Astrocyte (in vitro differentiated cells and primary cell): ENCODE measurements around the gene CXorf38. TPM values are rescaled to one million over a fixed set of nuclear protein-coding genes. Genes with fewer than 3 reads are reported as not detected.

Source experiments
- DNase-seq: peaks from one replicate; pipeline ENCODE4 v3.0.0-alpha.2; 2010; ENCODE audit warnings: low read depth
- FAIRE-seq: peaks from 2 replicates; lab custom pipeline; 2011; peaks lifted over from hg19 to GRCh38; lab: Jason Lieb, UNC
- H2AFZ ChIP-seq: 2 replicates; pipeline ENCODE4 v1.6.0; 2012; ENCODE audit warnings: low read depth, low read length, inconsistent platforms
- H3K27ac ChIP-seq: 2 replicates; pipeline ENCODE4 v1.5.1; 2011; ENCODE audit warnings: low read depth, low read length, inconsistent platforms
- H3K27me3 ChIP-seq: 2 replicates; pipeline ENCODE4 v1.6.0; 2011; ENCODE audit warnings: low read length, inconsistent platforms; ENCODE audit not compliant: insufficient read depth
- H3K36me3 ChIP-seq: 2 replicates; pipeline ENCODE4 v1.5.1; 2011; ENCODE audit warnings: low read length, inconsistent platforms; ENCODE audit not compliant: insufficient read depth
- H3K4me1 ChIP-seq: 2 replicates; pipeline ENCODE4 v1.5.1; 2011; ENCODE audit warnings: low read length, inconsistent platforms; ENCODE audit not compliant: insufficient read depth
- H3K4me2 ChIP-seq: 2 replicates; pipeline ENCODE4 v1.6.0; 2012; ENCODE audit warnings: low read length, inconsistent platforms
- H3K4me3 ChIP-seq: 2 replicates; pipeline ENCODE4 v1.5.1; 2011; ENCODE audit warnings: low read depth, mild to moderate bottlenecking, low read length, inconsistent platforms; ENCODE audit not compliant: insufficient read depth
- H3K79me2 ChIP-seq: 2 replicates; pipeline ENCODE4 v1.6.0; 2012; ENCODE audit warnings: mild to moderate bottlenecking, low read length, inconsistent platforms; ENCODE audit not compliant: insufficient read depth
- H3K9ac ChIP-seq: 2 replicates; pipeline ENCODE4 v1.6.0; 2012; ENCODE audit warnings: mild to moderate bottlenecking, low read length, inconsistent platforms
- H3K9me3 ChIP-seq: 2 replicates; pipeline ENCODE4 v1.5.1; 2012; ENCODE audit warnings: low read depth, mild to moderate bottlenecking, low read length, inconsistent platforms; ENCODE audit not compliant: insufficient read depth
- H4K20me1 ChIP-seq: 2 replicates; pipeline ENCODE4 v1.6.0; 2012; ENCODE audit warnings: low read length, inconsistent platforms; ENCODE audit not compliant: insufficient read depth
- H3K27ac Mint-ChIP-seq: one replicate; pipeline ENCODE4 v1.8.0; 2021; ENCODE audit warnings: mild to moderate bottlenecking, mixed read lengths; ENCODE audit not compliant: unreplicated experiment
- H3K27me3 Mint-ChIP-seq: one replicate; pipeline ENCODE4 v1.8.0; 2021; ENCODE audit warnings: low read depth, mixed read lengths; ENCODE audit not compliant: unreplicated experiment
- H3K36me3 Mint-ChIP-seq: one replicate; pipeline ENCODE4 v1.8.0; 2021; ENCODE audit warnings: low read depth, mixed read lengths; ENCODE audit not compliant: unreplicated experiment
- H3K4me1 Mint-ChIP-seq: one replicate; pipeline ENCODE4 v1.8.0; 2021; ENCODE audit warnings: low read depth, mixed read lengths; ENCODE audit not compliant: unreplicated experiment
- H3K4me3 Mint-ChIP-seq: one replicate; pipeline ENCODE4 v1.8.0; 2021; ENCODE audit warnings: mild to moderate bottlenecking, moderate library complexity, mixed read lengths; ENCODE audit not compliant: unreplicated experiment
- H3K9me3 Mint-ChIP-seq: one replicate; pipeline ENCODE4 v1.8.0; 2021; ENCODE audit warnings: mild to moderate bottlenecking, mixed read lengths; ENCODE audit not compliant: unreplicated experiment
- EZH2 ChIP-seq: IDR thresholded peaks from 2 replicates; pipeline ENCODE4 v1.6.1; 2012; ENCODE audit warnings: mild to moderate bottlenecking, low read length, inconsistent platforms; ENCODE audit not compliant: insufficient read depth
- total RNA-seq: library from RNA; stranded (reverse); gene quantifications from 2 replicates; pipeline ENCODE4 v1.2.1, GENCODE V29; 2021
- TF ChIP-seq, protein P1 (sequence below): IDR thresholded peaks from 2 replicates; pipeline ENCODE4 v1.5.1; 2011; ENCODE audit warnings: low read depth, mild to moderate bottlenecking, inconsistent platforms, low read length, moderate library complexity; ENCODE audit not compliant: insufficient read depth

CXorf38 gene
- total RNA-seq, 1 donor from 2014 or later, result 12.8 TPM

GRCh38 chrX:40644821-40645358 lies 2.5 kb downstream of the CXorf38 start:
- DNase-seq, result peak; percentile 60
- H3K79me2 ChIP-seq, result peaks cover 59% of the 10 kb centered on the region
- no peaks in the 10 kb centered on the region for H3K27me3 Mint-ChIP-seq

DNA sequence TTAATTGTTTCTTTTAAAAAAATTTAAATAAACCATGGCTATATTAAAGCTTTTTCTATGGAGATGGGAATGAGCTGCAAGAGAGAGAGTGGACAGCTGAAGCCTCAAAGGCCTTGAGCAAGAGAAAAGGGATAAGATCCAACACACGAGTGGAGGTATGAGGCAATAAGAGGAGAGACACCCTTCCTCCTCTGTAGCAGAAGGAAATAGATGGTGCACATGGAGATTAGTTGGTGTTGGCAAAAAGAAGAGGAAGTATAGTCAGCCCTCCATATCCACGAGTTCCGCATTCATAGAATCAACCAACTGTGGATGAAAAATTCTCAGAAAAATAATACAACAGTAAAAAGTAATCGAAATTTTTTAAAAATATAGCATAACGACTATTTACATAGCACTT lies 3.2 kb downstream of the CXorf38 start:
- H3K36me3 ChIP-seq, result peaks cover 3% of the 10 kb centered on the region
- H3K27ac ChIP-seq, result no peak overlapping the region
- no peaks in the 10 kb centered on the region for H4K20me1 ChIP-seq
- H3K4me1 ChIP-seq, result peaks cover 8% of the 10 kb centered on the region
- no peaks in the 10 kb centered on the region for H3K9me3 ChIP-seq
- Mint-ChIP-seq H3K27ac (no peak overlapping the region), H3K36me3 (peaks cover 5% of the 10 kb centered on the region), H3K4me1 (peaks cover 14% of the 10 kb centered on the region), H3K4me3 (peak overlapping the region; percentile 63), H3K27me3 (no peaks in the 10 kb centered on the region), H3K9me3 (no peaks in the 10 kb centered on the region)
- H2AFZ ChIP-seq, result no peak overlapping the region
- H3K9ac ChIP-seq, result no peak overlapping the region
- no peak for FAIRE-seq
- no peak overlapping the region for H3K4me3 ChIP-seq
- H3K4me2 ChIP-seq, result peak overlapping the region; percentile 87
- no peak for DNase-seq
- no peak for TF ChIP-seq EZH2
- TF ChIP-seq, protein P1, sequence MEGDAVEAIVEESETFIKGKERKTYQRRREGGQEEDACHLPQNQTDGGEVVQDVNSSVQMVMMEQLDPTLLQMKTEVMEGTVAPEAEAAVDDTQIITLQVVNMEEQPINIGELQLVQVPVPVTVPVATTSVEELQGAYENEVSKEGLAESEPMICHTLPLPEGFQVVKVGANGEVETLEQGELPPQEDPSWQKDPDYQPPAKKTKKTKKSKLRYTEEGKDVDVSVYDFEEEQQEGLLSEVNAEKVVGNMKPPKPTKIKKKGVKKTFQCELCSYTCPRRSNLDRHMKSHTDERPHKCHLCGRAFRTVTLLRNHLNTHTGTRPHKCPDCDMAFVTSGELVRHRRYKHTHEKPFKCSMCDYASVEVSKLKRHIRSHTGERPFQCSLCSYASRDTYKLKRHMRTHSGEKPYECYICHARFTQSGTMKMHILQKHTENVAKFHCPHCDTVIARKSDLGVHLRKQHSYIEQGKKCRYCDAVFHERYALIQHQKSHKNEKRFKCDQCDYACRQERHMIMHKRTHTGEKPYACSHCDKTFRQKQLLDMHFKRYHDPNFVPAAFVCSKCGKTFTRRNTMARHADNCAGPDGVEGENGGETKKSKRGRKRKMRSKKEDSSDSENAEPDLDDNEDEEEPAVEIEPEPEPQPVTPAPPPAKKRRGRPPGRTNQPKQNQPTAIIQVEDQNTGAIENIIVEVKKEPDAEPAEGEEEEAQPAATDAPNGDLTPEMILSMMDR, result no peak
- peaks cover 64% of the 10 kb centered on the region for H3K79me2 ChIP-seq
- no peaks in the 10 kb centered on the region for H3K27me3 ChIP-seq

More at GRCh38 chrX:40644821-40645358, 2.5 kb downstream of the CXorf38 start:
- FAIRE-seq, result peak; percentile 39
- peak overlapping the region; percentile 87 for H3K4me3 Mint-ChIP-seq
- Histone ChIP-seq H3K9me3 (no peaks in the 10 kb centered on the region), H4K20me1 (no peaks in the 10 kb centered on the region), H3K4me3 (peak overlapping the region; percentile 46), H3K4me1 (peaks cover 8% of the 10 kb centered on the region), H3K9ac (peak overlapping the region; percentile 67), H3K27me3 (no peaks in the 10 kb centered on the region), H2AFZ (no peak overlapping the region), H3K27ac (peak overlapping the region; percentile 31), H3K36me3 (peaks cover 4% of the 10 kb centered on the region), H3K4me2 (peak overlapping the region; percentile 87)
- TF ChIP-seq, protein P1, result no peak
- TF ChIP-seq EZH2, result no peak
- peak overlapping the region; percentile 93 for H3K27ac Mint-ChIP-seq
- no peaks in the 10 kb centered on the region for H3K9me3 Mint-ChIP-seq
- peaks cover 14% of the 10 kb centered on the region for H3K4me1 Mint-ChIP-seq
- H3K36me3 Mint-ChIP-seq, result peaks cover 5% of the 10 kb centered on the region

DNA sequence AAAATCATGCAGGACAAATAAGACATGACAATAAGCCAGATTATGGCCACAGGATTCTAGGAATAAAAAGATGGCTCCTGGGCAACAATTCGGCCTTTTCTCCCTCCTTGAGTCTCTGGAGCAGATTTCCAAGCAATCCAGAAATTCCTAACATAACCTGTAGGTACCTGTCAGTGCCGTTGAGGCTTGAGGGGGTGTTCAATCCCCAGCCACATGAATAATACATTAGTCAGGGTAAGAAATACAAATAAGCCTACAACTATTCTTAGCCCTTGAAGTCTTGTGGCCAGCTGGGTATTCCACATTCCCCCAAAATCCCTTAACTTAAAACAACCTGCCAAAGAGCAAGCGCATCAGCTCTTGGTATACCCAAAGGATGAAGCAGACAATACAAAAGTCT lies 9.7 kb downstream of the CXorf38 start:
- Mint-ChIP-seq H3K36me3 (peaks cover 14% of the 10 kb centered on the region), H3K4me3 (no peak overlapping the region), H3K27me3 (no peaks in the 10 kb centered on the region), H3K27ac (no peak overlapping the region), H3K9me3 (no peaks in the 10 kb centered on the region), H3K4me1 (no peaks in the 10 kb centered on the region)
- Histone ChIP-seq H4K20me1 (peaks cover 5% of the 10 kb centered on the region), H3K36me3 (peaks cover 19% of the 10 kb centered on the region), H2AFZ (no peak overlapping the region), H3K27me3 (no peaks in the 10 kb centered on the region), H3K9ac (no peak overlapping the region), H3K4me3 (no peak overlapping the region), H3K4me2 (no peak overlapping the region), H3K27ac (no peak overlapping the region), H3K4me1 (no peaks in the 10 kb centered on the region), H3K9me3 (no peaks in the 10 kb centered on the region), H3K79me2 (peaks cover 24% of the 10 kb centered on the region)
- DNase-seq (no peak), FAIRE-seq (peak; percentile 9)
- no peak for TF ChIP-seq EZH2
- TF ChIP-seq, protein P1, result no peak
